ENCODE data around the gene CENPE.

The CENPE gene

GRCh38 chr4:103129174-103129573, 69.0 kb downstream of the CENPE start:
- DNase-seq = no peak

- no peak for DNase-seq
Observed at GRCh38 chr4:103126126-103126525, 72.0 kb downstream of the CENPE start.

- DNase-seq = no peak
Observed at GRCh38 chr4:103123114-103123513, 75.0 kb downstream of the CENPE start.

- no peak for DNase-seq
Observed at GRCh38 chr4:103118166-103118565, 80.0 kb downstream of the CENPE start.

GRCh38 chr4:103111598-103111997, 86.5 kb downstream of the CENPE start:
- DNase-seq = no peak

GRCh38 chr4:103108542-103108941, 89.6 kb downstream of the CENPE start:
- DNase-seq = no peak

GRCh38 chr4:103105558-103106356, 92.4 kb downstream of the CENPE start:
- no peak for DNase-seq

GRCh38 chr4:103104886-103105285, 93.3 kb downstream of the CENPE start:
- no peak for DNase-seq

GRCh38 chr4:103100691-103101090, 97.5 kb downstream of the CENPE start:
- no peak for DNase-seq

GRCh38 chr4:103099691-103100392, 98.3 kb downstream of the CENPE start, which contains the start of gene BDH2:
BDH2 (minus strand) TSS chr4:103099834; CDS start chr4:103096254, 3,580 bp downstream.
- peak in 1 of 2 donors; percentile 9 for DNase-seq

GRCh38 chr4:103098756-103099440, 99.2 kb downstream of the CENPE start:
- DNase-seq = no peak

- no peak for DNase-seq
Observed at GRCh38 chr4:103098341-103098740, 99.8 kb downstream of the CENPE start.

GRCh38 chr4:103097112-103097511, 101.0 kb downstream of the CENPE start:
- DNase-seq = no peak

GRCh38 chr4:103095080-103095479, 103.1 kb downstream of the CENPE start:
- no peak for DNase-seq

- no peak for DNase-seq
Observed at GRCh38 chr4:103092245-103092644, 105.9 kb downstream of the CENPE start.

GRCh38 chr4:103091601-103092223, 106.4 kb downstream of the CENPE start:
- DNase-seq = peak; percentile 17 to 35

- no peak for DNase-seq
Observed at GRCh38 chr4:103089481-103089880, 108.7 kb downstream of the CENPE start.

GRCh38 chr4:103086551-103086950, 111.6 kb downstream of the CENPE start:
- DNase-seq = no peak

GRCh38 chr4:103085555-103086196, 112.5 kb downstream of the CENPE start:
- no peak for DNase-seq

GRCh38 chr4:103079621-103080020, 118.5 kb downstream of the CENPE start:
- DNase-seq = no peak

- peak in 1 of 2 donors; percentile 49 for DNase-seq
Observed at GRCh38 chr4:103076747-103077347, 121.3 kb downstream of the CENPE start, which contains the start of gene SLC9B2. SLC9B2 (minus strand) TSS chr4:103076761; CDS start chr4:103067550, 9,211 bp downstream.
